IPS-NIHi7 (cell line): ENCODE measurements around the gene CYFIP1.

Experiments used
- DNase-seq: peaks from one replicate; pipeline ENCODE4 v3.0.0; 2012; ENCODE audit warnings: mixed read lengths; ENCODE audit errors: extremely low spot score

Gene CYFIP1

GRCh38 chr15:22918056-22918455 lies 62.1 kb downstream of the CYFIP1 start:
- DNase-seq = no peak

- DNase-seq = no peak
Measured at GRCh38 chr15:22917556-22917955, 62.6 kb downstream of the CYFIP1 start.

- no peak for DNase-seq
Measured at GRCh38 chr15:22916606-22917350, 63.4 kb downstream of the CYFIP1 start.

- DNase-seq = no peak
Measured at GRCh38 chr15:22915866-22916515, 64.2 kb downstream of the CYFIP1 start.

GRCh38 chr15:22913646-22914380 lies 66.4 kb downstream of the CYFIP1 start:
- no peak for DNase-seq

- no peak for DNase-seq
Measured at GRCh38 chr15:22912256-22912655, 67.9 kb downstream of the CYFIP1 start.

- no peak for DNase-seq
Measured at GRCh38 chr15:22911306-22911705, 68.9 kb downstream of the CYFIP1 start.

- no peak for DNase-seq
Measured at GRCh38 chr15:22908830-22909229, 71.3 kb downstream of the CYFIP1 start.

- DNase-seq = no peak
Measured at GRCh38 chr15:22907161-22907950, 72.8 kb downstream of the CYFIP1 start.

- DNase-seq = no peak
Measured at GRCh38 chr15:22904736-22905135, 75.4 kb downstream of the CYFIP1 start.

- no peak for DNase-seq
Measured at GRCh38 chr15:22903961-22904534, 76.1 kb downstream of the CYFIP1 start.

- no peak for DNase-seq
Measured at GRCh38 chr15:22903427-22903826, 76.7 kb downstream of the CYFIP1 start.

GRCh38 chr15:22902981-22903380 lies 77.2 kb downstream of the CYFIP1 start:
- DNase-seq = no peak

- peak; percentile 55 for DNase-seq
Measured at GRCh38 chr15:22902578-22902977, 77.6 kb downstream of the CYFIP1 start.

- no peak for DNase-seq
Measured at GRCh38 chr15:22902046-22902445, 78.1 kb downstream of the CYFIP1 start.

GRCh38 chr15:22895465-22896190 lies 84.5 kb downstream of the CYFIP1 start:
- DNase-seq = peak; percentile 35

GRCh38 chr15:22893881-22894280 lies 86.3 kb downstream of the CYFIP1 start:
- no peak for DNase-seq

GRCh38 chr15:22893081-22893480 lies 87.1 kb downstream of the CYFIP1 start:
- DNase-seq = no peak

- DNase-seq = no peak
Measured at GRCh38 chr15:22892333-22892732, 87.8 kb downstream of the CYFIP1 start.

- DNase-seq = no peak
Measured at GRCh38 chr15:22891426-22892210, 88.5 kb downstream of the CYFIP1 start.
